Trophoblast cell (in vitro differentiated cells and primary cell): ENCODE data around the gene IL1RL2.

Experiments
- DNase-seq, 2 donors: peaks; one replicate each; pipeline ENCODE4 v3.0.0-alpha.2; 2016
- H2AFZ ChIP-seq: 2 replicates; pipeline ENCODE4 v1.6.1; 2013; ENCODE audit warnings: low read length, moderate library complexity, mild to moderate bottlenecking; ENCODE audit not compliant: insufficient read depth, poor library complexity
- H2AK5ac ChIP-seq: 2 replicates; pipeline ENCODE4 v1.6.1; 2013; ENCODE audit warnings: mild to moderate bottlenecking, low read length
- H2BK120ac ChIP-seq: 2 replicates; pipeline ENCODE4 v1.6.1; 2013; ENCODE audit warnings: low read length, mild to moderate bottlenecking, moderate library complexity; ENCODE audit not compliant: insufficient read depth, poor library complexity
- H2BK12ac ChIP-seq: 2 replicates; pipeline ENCODE4 v1.6.1; 2013; ENCODE audit warnings: mild to moderate bottlenecking, low read length, moderate library complexity
- H2BK5ac ChIP-seq: 2 replicates; pipeline ENCODE4 v1.6.1; 2013; ENCODE audit warnings: low read length, low read depth, moderate library complexity, mild to moderate bottlenecking; ENCODE audit not compliant: poor library complexity
- H3K14ac ChIP-seq: 2 replicates; pipeline ENCODE4 v1.6.1; 2013; ENCODE audit warnings: mild to moderate bottlenecking, low read length
- H3K18ac ChIP-seq: 2 replicates; pipeline ENCODE4 v1.6.1; 2013; ENCODE audit warnings: mild to moderate bottlenecking, low read length
- H3K23ac ChIP-seq: 2 replicates; pipeline ENCODE4 v1.6.1; 2013; ENCODE audit warnings: low read length
- H3K27ac ChIP-seq: 2 replicates; pipeline ENCODE4 v1.5.1; 2013; ENCODE audit warnings: low read depth, mild to moderate bottlenecking, inconsistent platforms, low read length, moderate library complexity
- H3K27me3 ChIP-seq: 2 replicates; pipeline ENCODE4 v1.6.1; 2013; ENCODE audit warnings: inconsistent platforms, mild to moderate bottlenecking, low read length, moderate library complexity; ENCODE audit not compliant: insufficient read depth
- H3K36me3 ChIP-seq, 2 experiments: 1 replicate in 1 of 2; 2 replicates in 1 of 2; pipeline ENCODE4 v1.6.1; 2013; ENCODE audit warnings: low read length in 2 of 2, mild to moderate bottlenecking in 2 of 2, moderate library complexity in 1 of 2; ENCODE audit not compliant: insufficient read depth in 2 of 2, control insufficient read depth in 1 of 2
- H3K4ac ChIP-seq: 2 replicates; pipeline ENCODE4 v1.6.1; 2013; ENCODE audit warnings: low read depth, mild to moderate bottlenecking, low read length, moderate library complexity
- H3K4me1 ChIP-seq, 2 experiments: 1 replicate in 1 of 2; 2 replicates in 1 of 2; pipeline ENCODE4 v1.6.1; 2013; ENCODE audit warnings: low read length in 2 of 2, mild to moderate bottlenecking in 2 of 2, moderate library complexity in 1 of 2; ENCODE audit not compliant: insufficient read depth in 2 of 2, control insufficient read depth in 1 of 2
- H3K4me2 ChIP-seq: 2 replicates; pipeline ENCODE4 v1.6.1; 2013; ENCODE audit warnings: inconsistent platforms, mild to moderate bottlenecking, low read length, moderate library complexity
- H3K4me3 ChIP-seq: 2 replicates; pipeline ENCODE4 v1.5.1; 2013; ENCODE audit warnings: mild to moderate bottlenecking, low read depth, low read length, inconsistent platforms
- H3K79me1 ChIP-seq: one replicate; pipeline ENCODE4 v1.6.1; 2013; ENCODE audit warnings: low read length
- H3K79me2 ChIP-seq: 2 replicates; pipeline ENCODE4 v1.6.1; 2013; ENCODE audit warnings: low read length, mild to moderate bottlenecking; ENCODE audit not compliant: control insufficient read depth, insufficient read depth, poor library complexity
- H3K9ac ChIP-seq: 2 replicates; pipeline ENCODE4 v1.6.1; 2013; ENCODE audit warnings: mild to moderate bottlenecking, low read length
- H3K9me3 ChIP-seq: 2 replicates; pipeline ENCODE4 v1.6.1; 2013; ENCODE audit warnings: low read depth, mild to moderate bottlenecking, control low read depth, inconsistent platforms, low read length; ENCODE audit not compliant: insufficient read depth
- H4K12ac ChIP-seq: 2 replicates; pipeline ENCODE4 v1.6.1; 2013; ENCODE audit warnings: low read depth, mild to moderate bottlenecking, low read length, moderate library complexity
- H4K8ac ChIP-seq: 2 replicates; pipeline ENCODE4 v1.6.1; 2013; ENCODE audit warnings: low read depth, mild to moderate bottlenecking, low read length, moderate library complexity
- H4K91ac ChIP-seq: one replicate; pipeline ENCODE4 v1.6.1; 2013; ENCODE audit warnings: low read depth, mild to moderate bottlenecking, low read length, moderate library complexity
- WGBS: extraction: QIAGEN DNeasy Blood & Tissue Kit; methylation state at CpG from one replicate; pipeline ENCODE4 v1.1.7; 2013; ENCODE audit warnings: missing lambda C conversion rate; ENCODE audit not compliant: insufficient read length, insufficient coverage; ENCODE audit errors: extremely low coverage; 5-methylcytosine and 5-hydroxymethylcytosine counted together

The IL1RL2 gene

GRCh38 chr2:102147935-102148334 is 38.9 kb upstream of the IL1RL2 start:
- Histone ChIP-seq H3K18ac (no peak overlapping the region), H3K9me3 (peaks cover 10% of the 10 kb centered on the region)
- no CpG with 5 or more reads among the region's 3 CpGs for WGBS

GRCh38 chr2:102149243-102149642 is 37.6 kb upstream of the IL1RL2 start:
- H4K91ac ChIP-seq = no peak overlapping the region
- H2BK12ac ChIP-seq = no peak overlapping the region
- no peak overlapping the region for H3K14ac ChIP-seq
- H3K9ac ChIP-seq = no peak overlapping the region
- H3K27ac ChIP-seq = no peak overlapping the region
- peak overlapping the region; percentile 15 for H2BK120ac ChIP-seq
- no peak overlapping the region for H3K4me3 ChIP-seq
- no CpG with 5 or more reads among the region's 2 CpGs for WGBS
- peak overlapping the region; percentile 26 for H3K18ac ChIP-seq
- H4K12ac ChIP-seq = no peak overlapping the region
- H3K79me2 ChIP-seq = peaks cover 5% of the 10 kb centered on the region
- H4K8ac ChIP-seq = no peak overlapping the region
- peaks cover 7% of the 10 kb centered on the region for H3K79me1 ChIP-seq
- H3K9me3 ChIP-seq = peaks cover 10% of the 10 kb centered on the region
- no peak for DNase-seq
- H2BK5ac ChIP-seq = no peak overlapping the region
- H3K4me1 ChIP-seq = peaks cover 3 to 19% of the 10 kb centered on the region in 2 experiments
- peaks cover 18 to 27% of the 10 kb centered on the region in 2 experiments for H3K36me3 ChIP-seq
- no peak overlapping the region for H3K23ac ChIP-seq
- no peak overlapping the region for H2AK5ac ChIP-seq
- no peak overlapping the region for H3K4me2 ChIP-seq
- H2AFZ ChIP-seq = no peak overlapping the region
- H3K27me3 ChIP-seq = no peaks in the 10 kb centered on the region
- peak overlapping the region; percentile 40 for H3K4ac ChIP-seq

More at GRCh38 chr2:102147935-102148334, 38.9 kb upstream of the IL1RL2 start:
- Histone ChIP-seq H2BK5ac (no peak overlapping the region), H3K4me1 (peaks cover 3 to 27% of the 10 kb centered on the region in 2 experiments), H3K27me3 (no peaks in the 10 kb centered on the region), H3K4me2 (no peak overlapping the region), H3K79me1 (peaks cover 8% of the 10 kb centered on the region), H3K4me3 (no peak overlapping the region), H3K79me2 (peaks cover 6% of the 10 kb centered on the region), H3K36me3 (peaks cover 20 to 25% of the 10 kb centered on the region in 2 experiments), H2BK12ac (no peak overlapping the region), H2AFZ (no peak overlapping the region), H2AK5ac (no peak overlapping the region), H3K9ac (no peak overlapping the region), H3K4ac (no peak overlapping the region), H3K14ac (no peak overlapping the region), H3K27ac (no peak overlapping the region), H4K8ac (no peak overlapping the region), H2BK120ac (no peak overlapping the region), H4K12ac (no peak overlapping the region), H3K23ac (no peak overlapping the region), H4K91ac (no peak overlapping the region)
- DNase-seq = no peak

GRCh38 chr2:102149644-102150455 is 37.0 kb upstream of the IL1RL2 start:
- H3K9me3 ChIP-seq = peaks cover 8% of the 10 kb centered on the region
- H2AK5ac ChIP-seq = no peak overlapping the region
- H4K8ac ChIP-seq = no peak overlapping the region
- no peak overlapping the region for H3K9ac ChIP-seq
- no peak overlapping the region for H2AFZ ChIP-seq
- peaks cover 5% of the 10 kb centered on the region for H3K79me2 ChIP-seq
- no peak overlapping the region for H3K4ac ChIP-seq
- no peak overlapping the region for H2BK120ac ChIP-seq
- H3K14ac ChIP-seq = no peak overlapping the region
- WGBS = no CpG with 5 or more reads among the region's 9 CpGs
- H4K12ac ChIP-seq = no peak overlapping the region
- peaks cover 17 to 26% of the 10 kb centered on the region in 2 experiments for H3K36me3 ChIP-seq
- H3K4me1 ChIP-seq = peaks cover 3 to 19% of the 10 kb centered on the region in 2 experiments
- no peak overlapping the region for H3K4me2 ChIP-seq
- peak overlapping the region; percentile 8 for H3K18ac ChIP-seq
- peak in 1 of 2 donors; percentile 57 for DNase-seq
- H3K27me3 ChIP-seq = no peaks in the 10 kb centered on the region
- H3K23ac ChIP-seq = no peak overlapping the region
- no peak overlapping the region for H2BK12ac ChIP-seq
- H4K91ac ChIP-seq = no peak overlapping the region
- H3K4me3 ChIP-seq = no peak overlapping the region
- H3K79me1 ChIP-seq = peaks cover 7% of the 10 kb centered on the region
- no peak overlapping the region for H2BK5ac ChIP-seq
- no peak overlapping the region for H3K27ac ChIP-seq

- WGBS = no CpG with 5 or more reads among the region's 6 CpGs
- Histone ChIP-seq H3K9me3 (no peaks in the 10 kb centered on the region), H2BK12ac (no peak overlapping the region), H2BK5ac (no peak overlapping the region), H4K8ac (no peak overlapping the region), H3K4me3 (no peak overlapping the region), H3K18ac (no peak overlapping the region), H3K4me1 (peaks cover 27 to 44% of the 10 kb centered on the region in 2 experiments), H3K9ac (no peak overlapping the region), H3K79me2 (peaks cover 8% of the 10 kb centered on the region), H3K4ac (no peak overlapping the region), H2AFZ (no peak overlapping the region), H3K36me3 (peaks cover 6 to 13% of the 10 kb centered on the region in 2 experiments), H3K27ac (no peak overlapping the region), H3K14ac (no peak overlapping the region), H3K23ac (no peak overlapping the region), H2BK120ac (peak overlapping the region; percentile 23), H2AK5ac (peak overlapping the region; percentile 19), H3K27me3 (no peaks in the 10 kb centered on the region), H4K12ac (no peak overlapping the region), H3K79me1 (peaks cover 36% of the 10 kb centered on the region), H3K4me2 (no peak overlapping the region), H4K91ac (peak overlapping the region; percentile 5)
- DNase-seq = no peak
Observed at GRCh38 chr2:102154364-102154763, 32.5 kb upstream of the IL1RL2 start.
